HT1080 (cell line): ENCODE measurements around the gene RPS6KC1. TPM values are rescaled to one million over a fixed set of nuclear protein-coding genes. Genes with fewer than 3 reads are reported as not detected.
"Not testable (repeated sequence)": the region's sequence is repeated elsewhere in the genome, so short reads cannot be mapped to it uniquely, and the experiment has no call there.

Experiments used
- DNase-seq: peaks from one replicate; pipeline ENCODE4 v3.0.0-alpha.2; 2015; ENCODE audit warnings: low read depth
- total RNA-seq: library from RNA; depleted of rRNA; stranded (reverse); fragments of >200 nt; shearing (Covaris generic); gene quantifications from 2 replicates; pipeline ENCODE4 v1.2.3, GENCODE V29; 2014

RPS6KC1 gene
- total RNA-seq, 1 experiment from 2014 or later = 17.4 TPM

DNA sequence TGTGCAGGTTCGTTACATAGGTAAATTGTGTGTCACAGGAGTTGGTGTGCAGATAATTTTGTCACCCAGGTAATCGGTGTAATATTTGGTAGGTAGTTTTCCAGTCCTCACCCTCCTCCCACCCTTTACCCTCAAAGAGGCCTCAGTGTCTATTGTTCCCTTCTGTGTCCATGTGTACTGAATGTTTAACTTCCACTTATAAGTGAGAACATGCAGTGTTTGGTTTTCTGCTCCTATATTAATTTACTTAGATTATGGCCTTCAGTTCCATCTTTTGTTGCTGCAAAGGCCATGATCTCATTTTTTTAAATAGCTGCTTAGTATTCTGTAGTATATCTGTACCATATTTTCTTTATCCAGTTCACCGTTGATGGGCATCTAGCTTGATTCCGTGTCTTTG, 87.3 kb downstream of the RPS6KC1 start:
- no peak for DNase-seq

DNA sequence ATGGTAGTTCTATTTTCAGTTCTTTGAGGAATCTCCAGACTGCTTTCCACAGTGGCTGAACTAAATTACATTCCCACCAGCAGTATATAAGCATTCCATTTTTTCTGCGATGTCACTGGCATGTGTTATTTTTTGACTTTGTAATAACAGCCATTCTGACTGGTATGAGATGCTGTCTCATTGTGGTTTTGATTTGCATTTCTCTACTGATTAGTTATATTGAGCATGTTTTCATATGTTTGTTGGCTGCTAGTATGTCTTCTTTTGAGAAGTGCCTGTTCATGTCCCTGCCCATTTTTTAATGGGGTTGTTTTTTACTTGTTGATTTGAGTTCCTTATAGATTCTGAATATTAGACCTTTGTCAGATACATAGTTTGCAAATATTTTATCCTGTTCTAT, 87.9 kb downstream of the RPS6KC1 start:
- DNase-seq = no peak

DNA sequence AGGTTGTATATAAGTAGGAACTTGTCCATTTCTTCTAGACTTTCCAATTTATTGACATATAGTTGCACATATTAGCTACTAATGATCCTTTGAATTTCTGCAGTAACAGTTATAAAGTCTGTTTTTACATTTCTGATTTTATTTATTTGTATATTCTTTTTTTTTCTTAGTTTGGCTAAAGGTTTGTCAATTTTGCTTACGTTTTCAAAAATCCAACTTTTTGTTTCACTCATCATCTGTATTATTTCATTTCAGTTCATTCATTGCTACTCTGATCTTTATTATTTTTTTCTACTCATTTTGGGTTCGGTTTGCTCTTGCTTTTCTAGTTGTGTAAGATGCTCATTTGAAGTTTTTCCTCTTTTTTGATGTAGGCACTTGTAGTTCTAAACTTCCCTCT, 97.9 kb downstream of the RPS6KC1 start:
- DNase-seq = no peak

DNA sequence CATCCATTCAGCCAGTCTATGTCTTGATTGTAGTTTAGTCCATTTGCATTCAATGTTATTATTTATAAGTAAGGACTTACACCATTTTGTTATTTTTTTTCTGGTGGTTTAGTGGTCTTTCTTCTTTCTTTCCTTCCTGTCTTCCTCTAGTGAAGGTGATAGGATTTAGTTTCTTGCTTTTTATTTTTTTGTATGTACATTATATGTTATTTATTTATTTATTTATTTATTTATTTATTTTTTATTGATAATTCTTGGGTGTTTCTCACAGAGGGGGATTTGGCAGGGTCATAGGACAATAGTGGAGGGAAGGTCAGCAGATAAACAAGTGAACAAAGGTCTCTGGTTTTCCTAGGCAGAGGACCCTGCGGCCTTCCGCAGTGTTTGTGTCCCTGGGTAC, 99.0 kb downstream of the RPS6KC1 start:
- not testable (repeated sequence) for DNase-seq

DNA sequence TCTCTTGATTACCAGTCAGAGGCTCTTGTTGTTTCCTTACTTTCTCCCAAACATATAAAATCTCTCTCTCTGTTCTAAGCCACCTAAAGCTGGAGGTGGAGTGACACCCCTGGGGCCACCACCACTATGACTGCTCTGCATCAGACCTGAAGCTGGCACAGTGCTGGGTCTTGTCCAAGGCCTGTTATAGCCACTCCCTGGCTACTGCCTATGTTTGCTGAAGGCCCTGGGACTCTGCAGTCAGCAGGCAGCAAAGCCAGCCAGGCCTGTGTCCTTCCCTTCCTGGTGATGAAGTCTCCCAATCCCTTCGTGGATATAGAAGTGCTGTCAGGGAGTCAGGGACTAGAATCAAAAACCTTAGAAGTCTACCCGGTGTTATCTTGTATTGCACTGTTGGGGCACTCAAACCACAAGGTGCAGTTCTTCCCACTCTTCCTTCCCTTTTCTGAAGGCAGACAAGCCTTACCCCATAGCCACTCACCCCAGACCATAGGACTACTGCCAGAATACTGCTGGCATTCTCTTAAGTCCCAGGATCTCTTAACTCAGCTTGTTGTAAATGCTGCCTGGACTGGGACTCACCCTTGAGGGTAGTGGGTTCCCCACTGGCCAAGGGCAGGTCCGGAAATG, 103.1 kb downstream of the RPS6KC1 start:
- no peak for DNase-seq

DNA sequence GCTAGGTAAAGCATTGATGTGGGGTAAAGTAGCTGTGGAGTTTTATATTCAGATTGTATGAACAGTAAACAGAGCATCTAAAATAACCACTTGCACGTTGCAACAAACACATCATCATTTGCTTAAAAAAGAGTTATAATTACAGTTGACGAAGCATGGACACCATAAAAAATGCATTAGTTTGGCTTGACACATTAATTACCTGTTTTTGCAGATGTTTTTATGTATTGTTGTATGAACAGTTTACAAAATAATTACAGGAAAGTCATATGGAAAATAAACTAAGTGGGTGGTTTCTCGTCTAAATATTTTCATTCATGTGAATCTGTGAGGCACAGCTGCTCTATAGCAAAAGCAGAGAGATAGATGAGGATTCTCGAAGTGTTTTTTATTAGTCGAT, 108.3 kb downstream of the RPS6KC1 start:
- no peak for DNase-seq

DNA sequence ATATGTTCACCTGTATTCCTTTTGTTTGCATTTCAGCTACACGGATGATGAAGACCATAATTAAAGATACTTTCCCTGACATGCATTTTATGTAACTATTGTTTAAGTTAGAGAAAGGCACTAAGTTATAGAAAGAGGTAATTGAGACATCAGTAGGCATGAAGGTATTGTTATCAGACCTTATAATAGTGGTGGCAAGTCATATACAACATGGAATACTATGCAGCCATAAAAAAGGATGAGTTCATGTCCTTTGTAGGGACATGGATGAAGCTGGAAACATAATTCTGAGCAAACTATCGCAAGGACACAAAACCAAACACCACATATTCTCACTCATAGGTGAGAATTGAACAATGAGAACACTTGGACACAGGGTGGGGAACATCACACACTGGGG, 109.4 kb downstream of the RPS6KC1 start:
- not testable (repeated sequence) for DNase-seq

DNA sequence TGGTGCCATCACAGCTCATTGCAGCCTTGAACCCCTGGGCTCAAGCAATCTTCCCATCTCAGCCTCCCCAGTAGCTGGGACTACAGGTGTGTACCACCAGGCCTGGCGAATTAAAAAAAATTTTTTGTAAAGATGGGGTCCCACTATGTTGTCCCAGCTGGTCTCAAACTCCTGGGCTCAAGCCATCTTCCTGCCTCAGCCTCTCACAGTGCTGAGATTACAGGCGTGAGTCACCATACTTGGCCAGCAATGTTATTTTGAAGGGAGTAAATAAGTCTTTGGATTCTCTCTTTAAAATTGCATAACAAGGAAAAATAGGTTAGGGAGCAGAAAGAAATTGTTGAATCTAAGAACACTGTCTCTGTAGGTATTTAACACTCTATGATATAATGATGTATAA, 111.3 kb downstream of the RPS6KC1 start:
- DNase-seq = peak; percentile 10

DNA sequence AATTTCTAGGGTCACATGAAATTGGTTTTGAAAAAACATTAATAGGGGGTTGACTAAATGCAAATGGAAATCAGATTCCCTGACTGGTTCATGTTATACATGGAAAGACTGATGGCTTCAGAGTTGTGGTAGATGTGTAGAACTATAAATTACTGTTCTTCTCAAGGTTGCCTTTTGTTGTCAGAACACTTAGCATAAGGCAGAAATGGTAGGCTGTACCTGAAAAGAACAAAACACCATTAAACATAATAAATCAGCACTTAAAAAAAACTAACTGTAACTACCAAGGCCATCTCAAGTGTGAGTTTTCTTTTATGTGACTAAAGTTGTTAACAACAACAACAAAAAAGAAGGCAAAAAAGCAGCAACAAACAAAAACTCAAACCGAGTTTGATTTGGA, 111.8 kb downstream of the RPS6KC1 start:
- no peak for DNase-seq

DNA sequence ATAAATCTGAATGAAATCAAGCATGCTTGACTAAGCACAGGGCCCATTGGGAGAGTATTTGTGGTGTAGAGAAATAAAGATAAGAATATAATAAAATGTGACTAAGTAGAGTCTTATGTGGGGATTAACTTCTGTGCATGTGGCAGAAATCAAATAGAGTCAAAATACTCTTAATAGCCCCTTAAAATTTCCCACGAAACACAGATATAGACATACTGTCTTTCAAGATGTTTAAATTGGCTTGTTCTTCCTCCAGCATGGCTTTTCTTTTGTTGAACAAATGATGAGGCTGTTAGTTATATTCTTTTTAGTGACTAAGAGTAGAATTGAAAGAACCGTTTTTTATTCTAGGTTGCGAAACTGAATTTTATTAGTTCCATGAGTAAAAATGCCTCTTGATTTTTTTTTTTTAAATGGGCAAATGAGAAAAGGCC, 112.3 kb downstream of the RPS6KC1 start:
- no peak for DNase-seq

DNA sequence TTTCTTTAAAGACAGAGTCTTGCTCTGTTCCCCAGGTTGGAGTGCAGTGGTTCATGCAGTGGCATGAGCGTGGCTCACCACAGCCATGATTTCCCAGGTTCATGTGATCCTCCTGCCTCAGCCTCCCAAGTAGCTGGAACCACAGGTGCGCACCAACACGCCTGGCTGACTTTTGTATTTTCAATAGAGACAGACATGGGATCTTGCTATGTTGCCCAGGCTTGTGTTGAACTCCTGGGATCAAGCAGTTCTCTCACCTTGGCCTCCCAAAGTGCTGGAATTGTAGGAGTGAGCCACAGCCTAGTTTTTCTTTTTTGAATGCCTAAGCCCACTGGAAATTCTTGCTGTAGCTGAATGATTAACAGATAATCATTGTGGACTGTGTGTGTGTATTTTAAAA, 113.5 kb downstream of the RPS6KC1 start:
- no peak for DNase-seq

DNA sequence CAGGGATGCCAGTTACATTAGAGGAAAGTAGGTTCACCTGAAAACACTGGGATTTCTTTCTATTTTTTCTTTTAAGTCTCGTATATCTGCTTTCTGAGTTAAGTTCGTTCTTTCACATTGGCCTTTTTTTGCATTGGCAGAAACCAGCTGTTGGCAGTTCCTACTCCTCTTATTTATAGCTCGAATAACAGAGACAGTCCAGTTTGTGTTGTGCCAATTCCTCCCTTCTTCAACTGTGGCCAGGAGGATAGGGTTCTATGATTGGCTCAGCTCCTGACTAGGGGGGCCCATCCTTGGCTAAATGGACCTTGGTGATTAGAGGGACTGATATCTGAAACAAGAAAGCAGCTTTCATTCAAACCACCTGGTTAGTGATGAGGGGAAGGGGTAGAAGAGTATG, 115.8 kb downstream of the RPS6KC1 start:
- DNase-seq = no peak

DNA sequence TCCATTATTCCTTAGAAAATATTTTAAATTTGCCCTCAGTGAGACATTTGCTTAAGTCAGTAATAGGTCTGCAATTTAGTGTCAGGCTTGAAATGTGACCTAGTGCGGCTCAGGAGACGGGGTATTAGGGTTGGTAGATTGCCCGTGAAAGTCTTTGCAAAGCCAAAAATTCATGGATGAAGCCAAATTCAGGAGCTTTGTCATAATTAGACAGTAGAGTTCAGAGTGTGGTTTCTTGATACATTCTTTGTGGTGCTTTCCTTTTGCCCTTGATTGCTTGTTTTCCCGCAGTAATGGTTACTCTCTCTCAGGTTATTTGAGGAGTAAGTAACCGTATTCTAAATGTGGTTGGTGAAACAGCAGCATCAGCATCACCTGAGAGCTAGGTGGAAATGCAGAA, 120.7 kb downstream of the RPS6KC1 start:
- no peak for DNase-seq

DNA sequence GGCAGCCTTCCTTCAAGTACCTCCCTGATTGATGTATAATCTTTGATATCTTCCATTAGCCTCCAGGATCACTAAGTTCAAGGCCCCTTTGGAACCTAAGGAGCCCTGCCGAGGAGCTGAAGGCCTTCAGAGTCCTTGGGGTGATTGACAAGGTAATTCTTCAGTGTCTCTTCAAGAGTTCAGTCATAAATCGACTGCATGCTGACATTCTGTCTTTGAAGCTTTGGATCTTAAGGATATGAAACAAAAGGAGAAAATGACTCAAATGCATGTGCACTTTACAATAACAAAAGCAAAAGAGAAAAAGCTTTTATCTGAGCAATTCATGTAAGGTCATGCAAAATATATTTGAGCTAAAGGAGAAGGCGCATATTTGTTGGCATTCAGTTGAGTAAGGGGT, 125.3 kb downstream of the RPS6KC1 start:
- no peak for DNase-seq

DNA sequence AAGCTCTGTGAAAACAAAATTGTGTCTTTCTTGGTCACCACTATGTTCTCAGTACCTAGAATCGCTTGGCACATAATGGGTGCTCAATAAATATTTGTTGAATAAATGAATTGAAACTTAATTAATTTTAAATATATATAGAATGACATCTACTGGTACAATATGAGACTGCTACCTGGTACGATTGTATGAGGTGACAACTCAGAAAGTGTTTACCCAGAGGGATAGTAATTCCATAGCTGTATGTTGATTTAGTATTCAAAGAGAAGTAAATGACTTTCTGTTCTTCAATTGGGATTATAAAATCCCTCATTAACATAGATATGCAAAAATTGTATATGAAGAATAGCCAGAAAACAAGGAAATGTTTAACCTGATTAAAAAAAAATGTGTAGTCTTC, 128.7 kb downstream of the RPS6KC1 start:
- DNase-seq = no peak

DNA sequence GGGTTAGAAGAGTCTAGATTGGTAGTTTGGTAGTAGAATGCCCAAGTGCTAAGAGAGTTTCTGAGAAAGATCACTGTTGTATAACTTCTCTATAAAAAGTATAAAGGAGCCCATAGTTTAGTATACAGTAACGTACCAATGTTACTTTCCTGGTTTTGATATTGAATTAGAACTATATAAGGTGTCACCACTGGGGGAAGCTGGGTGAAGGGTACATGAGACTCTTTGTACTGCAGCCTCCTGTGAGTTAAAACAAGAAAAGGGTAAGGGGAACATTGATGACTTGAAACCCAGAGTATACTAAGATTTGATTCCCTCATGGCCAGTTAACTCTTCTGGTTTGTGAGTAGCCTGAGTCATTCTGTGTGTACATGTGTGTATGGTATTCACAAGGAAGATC, 129.8 kb downstream of the RPS6KC1 start:
- no peak for DNase-seq

DNA sequence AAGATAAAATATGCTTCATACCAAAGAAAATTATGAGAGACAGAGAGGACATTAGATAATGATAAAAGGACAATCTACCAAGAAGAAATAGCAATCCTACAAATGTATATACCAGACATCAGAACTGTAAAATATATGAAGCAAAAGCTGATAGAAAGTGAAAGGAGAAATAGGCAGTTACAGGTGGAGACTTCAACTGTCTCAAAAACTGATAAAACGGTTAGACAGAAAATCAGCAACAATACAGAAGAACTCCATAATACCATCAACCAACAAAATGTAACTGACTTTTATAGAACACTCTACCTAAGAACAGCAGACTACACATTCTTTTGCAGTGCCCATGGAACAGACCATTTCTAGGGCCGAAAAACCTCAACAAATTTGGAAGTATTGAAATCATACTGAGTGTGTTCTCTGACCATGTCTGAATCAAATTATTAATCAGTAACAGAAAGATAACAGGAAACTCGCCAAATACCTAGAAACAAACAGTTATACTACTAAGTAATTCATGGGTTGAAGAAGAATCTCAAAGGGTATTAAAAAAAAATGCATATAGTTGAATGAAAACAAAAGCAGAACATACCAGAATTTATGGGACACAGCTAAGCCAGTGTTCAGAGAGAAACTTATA, 132.1 kb downstream of the RPS6KC1 start:
- no peak for DNase-seq

DNA sequence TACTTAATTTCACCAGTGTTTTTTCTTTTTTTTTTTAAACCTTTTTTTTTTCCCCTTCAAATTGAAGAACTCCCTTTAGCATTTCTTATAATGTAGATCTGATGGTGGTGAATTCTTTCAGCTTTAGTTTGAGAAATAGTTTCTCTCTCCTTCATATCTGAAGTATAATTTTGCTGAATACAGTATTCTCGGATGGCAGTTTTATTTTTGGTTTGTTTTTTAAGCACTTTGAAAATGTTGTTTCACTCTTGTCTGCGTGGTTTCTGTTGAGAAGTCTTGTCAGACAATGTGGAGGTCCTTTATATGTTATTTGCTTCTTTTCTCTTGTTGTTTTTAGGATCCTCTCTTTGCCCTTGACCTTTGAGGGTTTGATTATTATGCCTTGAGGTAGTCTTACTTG, 135.1 kb downstream of the RPS6KC1 start:
- DNase-seq = no peak

DNA sequence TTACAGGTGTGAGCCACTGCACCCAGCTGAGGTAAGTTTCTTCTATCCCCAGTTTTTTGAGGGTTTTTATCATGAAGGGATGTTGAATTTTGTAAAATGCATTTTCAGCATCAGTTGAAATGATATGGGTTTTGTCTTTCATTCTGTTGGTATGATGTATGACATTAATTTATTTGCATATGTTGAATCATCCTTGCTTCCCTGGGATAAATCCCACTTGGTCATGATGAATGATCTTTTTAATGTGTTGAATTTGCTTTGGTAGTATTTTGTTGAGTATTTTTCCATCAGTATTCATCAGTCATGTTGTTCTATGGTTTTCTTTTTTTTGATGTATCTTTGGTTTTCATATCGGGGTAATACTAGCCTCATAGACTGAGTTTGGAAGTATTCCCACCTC, 141.0 kb downstream of the RPS6KC1 start:
- DNase-seq = no peak

DNA sequence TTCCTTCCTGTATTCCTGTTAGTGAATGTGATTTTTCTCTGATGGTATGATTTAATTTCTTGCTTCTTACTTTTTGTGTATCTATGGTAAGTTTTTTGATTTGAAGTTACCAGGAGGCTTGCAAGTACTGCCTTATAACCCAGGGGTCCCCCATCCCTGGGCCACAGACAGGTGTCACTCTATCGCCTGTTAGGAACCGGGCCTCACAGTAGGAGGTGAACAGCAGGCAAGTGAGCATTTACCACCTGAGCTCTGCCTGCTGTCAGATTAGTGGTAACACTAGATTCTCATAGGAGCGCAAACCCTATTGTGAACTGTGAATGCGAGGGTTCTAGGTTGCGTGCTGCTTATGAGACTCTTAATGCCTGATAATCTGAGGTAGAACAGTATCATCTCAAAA, 143.3 kb downstream of the RPS6KC1 start:
- no peak for DNase-seq

DNA sequence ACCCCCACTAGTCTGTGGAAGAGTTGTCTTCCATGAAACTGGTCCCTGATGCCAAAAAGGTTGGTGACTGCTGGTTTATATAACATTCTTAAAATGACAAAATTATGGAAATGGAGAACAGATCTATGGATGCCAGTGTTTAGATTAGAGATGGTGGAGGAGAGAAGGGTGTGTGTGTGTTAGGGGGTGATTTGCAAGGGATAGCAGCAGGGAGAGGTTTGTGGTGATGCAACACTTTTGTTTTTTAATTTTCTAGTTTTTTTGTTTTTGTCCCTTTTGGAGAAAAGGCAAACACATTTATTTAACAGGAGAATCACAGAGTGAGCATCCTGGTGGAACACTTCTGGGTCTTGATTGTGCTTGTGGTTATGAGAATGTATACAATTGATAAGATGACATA, 143.8 kb downstream of the RPS6KC1 start:
- no peak for DNase-seq

DNA sequence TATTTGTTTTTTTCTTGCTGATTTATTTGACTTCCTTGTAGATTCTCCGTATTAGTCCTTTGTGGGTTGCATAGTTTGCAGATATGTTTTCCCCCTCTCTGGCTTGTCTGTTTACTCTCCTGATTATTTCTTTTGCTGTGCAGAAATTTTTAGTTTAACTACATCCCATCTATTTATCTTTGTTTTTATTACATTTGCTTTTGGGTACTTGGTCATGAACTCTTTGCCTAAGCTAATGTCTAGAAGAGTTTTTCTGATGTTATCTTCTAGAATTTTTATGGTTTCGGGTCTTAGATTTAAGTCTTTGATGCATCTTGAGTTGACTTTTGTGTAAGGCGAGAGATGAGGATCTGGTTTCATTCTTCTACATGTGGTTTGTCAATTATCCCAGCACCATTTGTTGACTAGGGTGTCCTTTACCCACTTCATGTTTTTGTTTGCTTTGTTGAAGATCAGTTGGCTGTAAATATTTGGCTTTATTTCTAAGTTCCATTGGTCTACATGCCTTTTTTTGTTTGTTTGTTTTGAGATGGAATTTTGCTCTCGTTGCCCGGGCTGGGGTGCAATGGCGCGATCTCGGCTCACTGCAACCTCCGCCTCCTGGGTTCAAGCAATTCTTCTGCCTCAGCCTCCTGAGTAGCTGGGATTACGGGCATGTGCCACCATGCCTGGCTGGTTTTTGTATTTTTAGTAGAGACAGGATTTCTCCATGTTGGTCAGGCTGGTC, 145.4 kb downstream of the RPS6KC1 start:
- not testable (repeated sequence) for DNase-seq

DNA sequence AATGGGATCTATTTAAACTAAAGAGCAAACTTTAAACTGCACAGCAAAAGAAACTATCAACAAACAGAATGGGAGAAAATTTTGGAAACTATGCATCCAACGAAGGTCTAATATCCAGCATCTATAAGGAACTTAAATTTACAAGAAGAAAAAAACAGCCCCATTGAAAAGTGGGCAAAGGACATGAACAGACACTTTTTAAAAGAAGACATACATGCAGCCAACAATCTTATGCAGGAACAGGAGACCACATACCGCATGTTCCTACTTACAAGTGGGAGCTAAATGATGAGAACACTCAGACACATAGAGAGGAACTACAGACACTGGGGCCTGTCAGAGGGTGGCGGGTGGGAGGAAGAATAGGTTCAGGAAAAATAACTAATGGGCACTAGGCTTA, 149.6 kb downstream of the RPS6KC1 start:
- DNase-seq = no peak
